NCI-H128 (cell line): Measurements from ENCODE around the gene SELPLG.
"Not testable (repeated sequence)": the region's sequence is repeated elsewhere in the genome, so short reads cannot be mapped to it uniquely, and the experiment has no call there.

Experiments
- DNase-seq: peaks from one replicate; lab custom pipeline; 2025; ENCODE audit not compliant: unreplicated experiment; lab: John Stamatoyannopoulos, UW

Gene SELPLG

GRCh38 chr12:108633534-108634248, at the start of gene SELPLG:
TSS of gene SELPLG (minus strand) at chr12:108633894. CDS start at chr12:108624307, 9,587 bp downstream.
- no peak for DNase-seq

GRCh38 chr12:108681317-108681716, 47.6 kb upstream of the SELPLG start:
- DNase-seq = no peak

- DNase-seq = no peak
Measured at GRCh38 chr12:108679106-108679681, 45.5 kb upstream of the SELPLG start.

GRCh38 chr12:108678104-108678730, 44.5 kb upstream of the SELPLG start:
- no peak for DNase-seq

- no peak for DNase-seq
Measured at GRCh38 chr12:108677381-108677780, 43.7 kb upstream of the SELPLG start.

- DNase-seq = no peak
Measured at GRCh38 chr12:108676707-108677106, 43.0 kb upstream of the SELPLG start.

GRCh38 chr12:108675792-108676191, 42.1 kb upstream of the SELPLG start:
- DNase-seq = no peak

GRCh38 chr12:108672054-108672453, 38.4 kb upstream of the SELPLG start:
- DNase-seq = no peak

GRCh38 chr12:108671110-108671509, 37.4 kb upstream of the SELPLG start:
- DNase-seq = no peak

GRCh38 chr12:108670066-108670631, 36.5 kb upstream of the SELPLG start:
- DNase-seq = no peak

GRCh38 chr12:108668542-108668941, 34.8 kb upstream of the SELPLG start:
- DNase-seq = no peak

GRCh38 chr12:108668063-108668462, 34.4 kb upstream of the SELPLG start:
- DNase-seq = no peak

- DNase-seq = no peak
Measured at GRCh38 chr12:108667349-108667748, 33.7 kb upstream of the SELPLG start.

- no peak for DNase-seq
Measured at GRCh38 chr12:108666401-108666881, 32.7 kb upstream of the SELPLG start.

- no peak for DNase-seq
Measured at GRCh38 chr12:108665608-108666202, 32.0 kb upstream of the SELPLG start.

- DNase-seq = peak; percentile 59
Measured at GRCh38 chr12:108664338-108665258, 30.9 kb upstream of the SELPLG start.

GRCh38 chr12:108663324-108664015, 29.8 kb upstream of the SELPLG start:
- no peak for DNase-seq

GRCh38 chr12:108658115-108658514, 24.4 kb upstream of the SELPLG start:
- DNase-seq = not testable (repeated sequence)

- DNase-seq = no peak
Measured at GRCh38 chr12:108657130-108657745, 23.5 kb upstream of the SELPLG start.
